ENCODE results near the gene ANO10.

The ANO10 gene

GRCh38 chr3:43613976-43614375, 7.8 kb downstream of the ANO10 start:
- TF ChIP-seq CEBPB (IDR thresholded peaks at IDR 0.05): no peak
- no peak for TF ChIP-seq ZBTB7A (IDR thresholded peaks at IDR 0.05; ENCODE audit: low read depth)
- no peak for TF ChIP-seq TAF1 (IDR thresholded peaks at IDR 0.05; ENCODE audit: low read depth)
- no peak for TF ChIP-seq TCF12 (IDR thresholded peaks at IDR 0.05; ENCODE audit: low read depth)
- no peak for TF ChIP-seq TEAD4 (IDR thresholded peaks at IDR 0.05)
- no peak for TF ChIP-seq YY1 (IDR thresholded peaks at IDR 0.05; ENCODE audit: low read depth)
- no peak for TF ChIP-seq MAX (IDR thresholded peaks at IDR 0.05)
- no peak for TF ChIP-seq EGR1 (IDR thresholded peaks at IDR 0.05)
- no peak for TF ChIP-seq EP300 (IDR thresholded peaks at IDR 0.05; ENCODE audit: borderline replicate concordance)
- no peak for TF ChIP-seq CREB1 (IDR thresholded peaks at IDR 0.05; ENCODE audit: low read depth)
- no peak for TF ChIP-seq NFIC (IDR thresholded peaks at IDR 0.05)
- no peak for TF ChIP-seq FOXM1 (IDR thresholded peaks at IDR 0.05; ENCODE audit: borderline replicate concordance, low read depth)
- no peak for TF ChIP-seq RAD21 (IDR thresholded peaks at IDR 0.05; ENCODE audit: low read depth)
- TF ChIP-seq REST (IDR thresholded peaks at IDR 0.05; ENCODE audit: low read depth): no peak

GRCh38 chr3:43612419-43612818, 9.4 kb downstream of the ANO10 start:
- no peak for TF ChIP-seq CREB1 (IDR thresholded peaks at IDR 0.05; ENCODE audit: low read depth)
- TF ChIP-seq TEAD4 (IDR thresholded peaks at IDR 0.05): no peak
- TF ChIP-seq TAF1 (IDR thresholded peaks at IDR 0.05; ENCODE audit: low read depth): no peak
- TF ChIP-seq USF1 (IDR thresholded peaks at IDR 0.05): no peak
- no peak for TF ChIP-seq EGR1 (IDR thresholded peaks at IDR 0.05)
- TF ChIP-seq RAD21 (IDR thresholded peaks at IDR 0.05; ENCODE audit: low read depth): no peak
- TF ChIP-seq YY1 (IDR thresholded peaks at IDR 0.05; ENCODE audit: low read depth): no peak
- no peak for TF ChIP-seq MAX (IDR thresholded peaks at IDR 0.05)
- no peak for TF ChIP-seq CEBPB (IDR thresholded peaks at IDR 0.05)
- no peak for TF ChIP-seq REST (IDR thresholded peaks at IDR 0.05; ENCODE audit: low read depth)
- no peak for TF ChIP-seq FOXM1 (IDR thresholded peaks at IDR 0.05; ENCODE audit: borderline replicate concordance, low read depth)
- no peak for TF ChIP-seq EP300 (IDR thresholded peaks at IDR 0.05; ENCODE audit: borderline replicate concordance)
- no peak for TF ChIP-seq ZBTB7A (IDR thresholded peaks at IDR 0.05; ENCODE audit: low read depth)
- TF ChIP-seq TCF12 (IDR thresholded peaks at IDR 0.05; ENCODE audit: low read depth): no peak
- TF ChIP-seq NFIC (IDR thresholded peaks at IDR 0.05): no peak

GRCh38 chr3:43609406-43609805, 12.4 kb downstream of the ANO10 start:
- TF ChIP-seq EGR1 (IDR thresholded peaks at IDR 0.05): no peak
- TF ChIP-seq REST (IDR thresholded peaks at IDR 0.05; ENCODE audit: low read depth): no peak
- no peak for TF ChIP-seq RAD21 (IDR thresholded peaks at IDR 0.05; ENCODE audit: low read depth)
- TF ChIP-seq FOXM1 (IDR thresholded peaks at IDR 0.05; ENCODE audit: borderline replicate concordance, low read depth): no peak
- no peak for TF ChIP-seq TEAD4 (IDR thresholded peaks at IDR 0.05)
- TF ChIP-seq MAX (IDR thresholded peaks at IDR 0.05): no peak
- TF ChIP-seq NFIC (IDR thresholded peaks at IDR 0.05): no peak
- no peak for TF ChIP-seq CREB1 (IDR thresholded peaks at IDR 0.05; ENCODE audit: low read depth)
- no peak for TF ChIP-seq YY1 (IDR thresholded peaks at IDR 0.05; ENCODE audit: low read depth)
- no peak for TF ChIP-seq EP300 (IDR thresholded peaks at IDR 0.05; ENCODE audit: borderline replicate concordance)
- TF ChIP-seq ZBTB7A (IDR thresholded peaks at IDR 0.05; ENCODE audit: low read depth): no peak

GRCh38 chr3:43608751-43609150, 13.1 kb downstream of the ANO10 start:
- TF ChIP-seq REST (IDR thresholded peaks at IDR 0.05; ENCODE audit: low read depth): no peak
- TF ChIP-seq TCF12 (IDR thresholded peaks at IDR 0.05; ENCODE audit: low read depth): no peak
- TF ChIP-seq MAX (IDR thresholded peaks at IDR 0.05): no peak
- no peak for TF ChIP-seq YY1 (IDR thresholded peaks at IDR 0.05; ENCODE audit: low read depth)
- TF ChIP-seq NFIC (IDR thresholded peaks at IDR 0.05): no peak
- no peak for TF ChIP-seq TEAD4 (IDR thresholded peaks at IDR 0.05)
- TF ChIP-seq CREB1 (IDR thresholded peaks at IDR 0.05; ENCODE audit: low read depth): no peak
- no peak for TF ChIP-seq FOXM1 (IDR thresholded peaks at IDR 0.05; ENCODE audit: borderline replicate concordance, low read depth)
- no peak for TF ChIP-seq ZBTB7A (IDR thresholded peaks at IDR 0.05; ENCODE audit: low read depth)
- TF ChIP-seq CEBPB (IDR thresholded peaks at IDR 0.05): no peak
- no peak for TF ChIP-seq RAD21 (IDR thresholded peaks at IDR 0.05; ENCODE audit: low read depth)
- TF ChIP-seq USF1 (IDR thresholded peaks at IDR 0.05): no peak
- TF ChIP-seq TAF1 (IDR thresholded peaks at IDR 0.05; ENCODE audit: low read depth): no peak
- no peak for TF ChIP-seq EGR1 (IDR thresholded peaks at IDR 0.05)
- TF ChIP-seq EP300 (IDR thresholded peaks at IDR 0.05; ENCODE audit: borderline replicate concordance): no peak
